GM21381 (cell line): Measurements from ENCODE around the gene GOLM1.
"Not testable (repeated sequence)": the region's sequence is repeated elsewhere in the genome, so short reads cannot be mapped to it uniquely, and the experiment has no call there.

Experiments
- ATAC-seq: cut with Tn5 transposase; IDR thresholded peaks from one replicate; pipeline ENCODE4 v1.9.1; 2021; ENCODE audit warnings: mild to moderate bottlenecking, moderate library complexity; ENCODE audit not compliant: unreplicated experiment

Gene GOLM1, protein sequence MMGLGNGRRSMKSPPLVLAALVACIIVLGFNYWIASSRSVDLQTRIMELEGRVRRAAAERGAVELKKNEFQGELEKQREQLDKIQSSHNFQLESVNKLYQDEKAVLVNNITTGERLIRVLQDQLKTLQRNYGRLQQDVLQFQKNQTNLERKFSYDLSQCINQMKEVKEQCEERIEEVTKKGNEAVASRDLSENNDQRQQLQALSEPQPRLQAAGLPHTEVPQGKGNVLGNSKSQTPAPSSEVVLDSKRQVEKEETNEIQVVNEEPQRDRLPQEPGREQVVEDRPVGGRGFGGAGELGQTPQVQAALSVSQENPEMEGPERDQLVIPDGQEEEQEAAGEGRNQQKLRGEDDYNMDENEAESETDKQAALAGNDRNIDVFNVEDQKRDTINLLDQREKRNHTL

DNA sequence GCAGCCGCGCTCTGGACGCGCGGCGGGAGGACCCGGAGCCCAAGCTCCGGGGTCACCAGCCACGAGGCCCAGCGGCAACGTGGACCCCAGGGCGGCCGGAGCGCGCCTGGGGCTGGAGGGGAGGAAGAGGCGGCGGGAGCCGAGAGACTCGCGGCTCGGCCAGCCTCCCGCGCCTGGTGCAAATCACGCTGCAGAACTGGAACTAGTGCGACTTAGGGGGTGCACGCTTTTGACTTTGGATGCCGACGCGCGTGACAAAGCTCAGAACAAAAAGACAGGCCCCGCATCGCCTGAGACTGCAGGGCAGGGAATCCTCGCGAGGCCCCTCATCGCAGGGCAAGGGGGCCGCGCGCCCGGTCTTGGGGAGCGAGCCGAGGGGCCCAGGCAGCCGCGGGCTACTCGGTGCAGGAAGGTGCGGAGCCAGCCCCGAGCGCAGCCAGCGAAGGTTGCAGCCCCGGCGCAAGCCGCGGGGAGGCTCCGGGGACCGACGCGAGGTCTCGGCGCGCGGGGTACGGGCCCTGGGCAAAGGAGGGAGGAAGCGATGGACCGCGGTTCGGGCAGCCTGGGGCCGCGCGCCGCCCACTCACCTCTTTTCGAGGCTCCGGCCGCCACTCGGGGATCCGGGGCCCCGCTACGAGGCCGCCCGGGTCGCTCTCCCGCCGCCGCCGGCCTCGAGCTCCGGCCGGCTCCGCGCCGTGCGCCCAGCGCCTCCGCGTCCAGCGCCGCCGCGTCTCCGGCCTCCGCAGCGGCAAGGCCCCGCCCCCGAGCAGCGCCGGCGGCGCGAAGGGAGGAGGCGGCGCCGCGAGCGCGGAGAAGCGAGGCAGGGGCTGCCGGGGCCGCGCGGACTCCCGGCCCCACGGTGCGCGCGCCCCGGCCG is at the start of gene GOLM1:
Gene GOLM1 (minus strand): TSS at position 735 of the 877 bp plus-strand sequence. CDS start 20,238 bp downstream, outside the sequence.
- peak; percentile 76 for ATAC-seq

DNA sequence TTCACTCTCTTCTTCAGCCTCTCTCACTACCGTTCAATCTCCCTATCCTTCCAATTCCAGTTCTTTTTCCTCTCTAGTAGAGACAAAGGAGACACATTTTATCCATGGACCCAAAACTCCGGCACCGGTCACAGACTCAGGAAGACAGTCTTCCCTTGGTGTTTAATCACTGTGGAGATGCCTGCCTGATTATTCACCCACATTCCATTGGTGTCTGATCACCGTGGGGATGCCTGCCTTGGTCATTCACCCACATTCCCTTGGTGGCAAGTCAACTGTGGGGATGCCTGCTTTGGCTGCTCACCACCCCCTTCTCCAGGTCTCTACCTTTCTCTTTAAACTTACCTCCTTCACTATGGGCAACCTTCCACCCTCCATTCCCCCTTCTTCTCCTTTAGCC is 47.3 kb upstream of the GOLM1 start:
- not testable (repeated sequence) for ATAC-seq

DNA sequence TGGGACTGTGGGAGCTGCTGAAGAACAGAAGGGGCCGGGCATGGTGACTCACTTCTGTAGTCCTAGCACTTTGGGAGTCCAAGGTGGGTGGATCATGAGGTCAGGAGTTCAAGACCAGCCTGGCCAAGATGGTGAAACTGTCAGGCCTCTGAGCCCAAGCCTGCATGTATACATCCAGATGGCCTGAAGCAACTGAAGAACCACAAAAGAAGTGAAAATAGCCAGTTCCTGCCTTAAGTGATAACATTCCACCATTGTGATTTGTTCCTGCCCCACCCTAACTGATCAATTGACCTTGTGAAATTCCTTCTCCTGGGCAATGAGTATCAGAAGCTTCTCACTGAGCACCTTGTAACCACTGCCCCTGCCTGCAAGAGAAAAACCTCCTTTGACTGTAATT is 46.6 kb upstream of the GOLM1 start:
- ATAC-seq: not testable (repeated sequence)

DNA sequence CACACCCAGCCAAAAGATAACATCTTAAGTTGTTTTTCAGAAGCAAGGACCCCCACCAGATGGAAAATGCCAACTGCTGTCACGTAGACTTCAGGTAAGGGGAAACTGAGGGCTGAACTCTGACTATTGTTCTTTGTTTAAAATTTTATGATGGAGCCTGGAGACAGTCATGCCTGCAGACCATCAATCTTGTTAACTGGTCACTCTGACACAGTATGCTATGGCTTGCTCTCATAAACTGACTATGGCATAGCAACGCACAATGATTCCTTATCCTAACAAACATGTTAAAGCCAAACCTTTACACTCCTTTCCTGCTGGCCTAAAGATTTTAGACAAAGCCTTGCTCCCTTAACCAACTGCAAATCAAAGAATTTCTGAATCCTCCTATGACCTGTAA is 43.6 kb upstream of the GOLM1 start:
- ATAC-seq: no peak

DNA sequence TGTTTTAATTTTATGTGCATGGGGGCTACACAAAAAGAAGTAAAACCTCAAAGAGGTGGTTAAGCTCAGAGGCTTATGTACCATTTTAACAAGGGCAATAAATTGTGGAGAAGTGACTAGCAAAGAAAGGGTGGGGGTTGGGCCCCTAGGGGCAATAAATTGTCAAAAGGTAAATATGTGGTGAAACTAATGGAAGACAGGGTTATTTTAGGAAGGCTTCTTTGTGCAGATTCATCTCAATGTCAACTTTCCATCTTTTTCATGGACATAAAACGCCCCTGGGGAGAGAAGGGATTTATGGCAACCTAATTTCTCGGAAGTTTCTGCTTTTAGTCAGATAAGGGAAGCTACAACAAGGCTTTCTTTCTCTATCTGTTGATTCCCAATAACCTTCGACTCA is 42.5 kb upstream of the GOLM1 start:
- ATAC-seq: no peak

DNA sequence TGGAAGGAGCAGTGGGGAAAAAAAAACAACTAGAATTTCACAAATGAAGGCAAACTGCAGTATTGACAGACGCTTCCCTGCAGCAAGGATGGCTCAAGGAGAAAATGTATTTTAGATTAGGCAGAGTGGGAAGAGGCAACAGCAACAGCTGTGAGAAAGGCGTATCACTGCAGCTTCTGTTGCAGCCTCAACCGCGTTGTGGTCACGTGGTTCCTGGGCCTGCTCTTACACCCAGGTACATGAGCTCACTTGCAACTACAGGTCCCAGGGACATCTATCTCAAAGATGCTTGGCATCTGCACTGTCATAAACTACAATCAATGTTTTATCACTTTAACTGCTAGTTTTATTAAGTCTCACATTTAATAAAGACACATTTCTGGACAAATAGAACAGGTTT is 36.0 kb upstream of the GOLM1 start:
- ATAC-seq: no peak

DNA sequence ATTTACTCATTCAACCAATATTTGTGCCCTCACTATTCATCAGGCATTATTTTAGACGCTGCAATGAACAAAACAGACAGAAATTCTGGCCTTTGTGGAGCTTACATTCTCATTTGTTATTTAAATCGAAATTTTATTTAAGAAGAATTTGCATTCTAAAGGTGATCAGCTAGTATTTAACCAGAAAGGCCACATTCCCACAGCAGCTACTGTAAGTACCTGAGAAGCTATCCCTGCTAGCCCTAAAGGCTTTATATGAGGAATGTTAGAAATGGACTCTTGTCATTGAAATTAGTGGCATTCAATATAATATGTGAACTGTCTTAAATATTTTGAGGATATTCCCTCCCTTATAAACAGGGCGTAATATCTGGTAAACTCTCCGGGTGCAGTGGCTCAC is 35.0 kb upstream of the GOLM1 start:
- ATAC-seq: no peak

DNA sequence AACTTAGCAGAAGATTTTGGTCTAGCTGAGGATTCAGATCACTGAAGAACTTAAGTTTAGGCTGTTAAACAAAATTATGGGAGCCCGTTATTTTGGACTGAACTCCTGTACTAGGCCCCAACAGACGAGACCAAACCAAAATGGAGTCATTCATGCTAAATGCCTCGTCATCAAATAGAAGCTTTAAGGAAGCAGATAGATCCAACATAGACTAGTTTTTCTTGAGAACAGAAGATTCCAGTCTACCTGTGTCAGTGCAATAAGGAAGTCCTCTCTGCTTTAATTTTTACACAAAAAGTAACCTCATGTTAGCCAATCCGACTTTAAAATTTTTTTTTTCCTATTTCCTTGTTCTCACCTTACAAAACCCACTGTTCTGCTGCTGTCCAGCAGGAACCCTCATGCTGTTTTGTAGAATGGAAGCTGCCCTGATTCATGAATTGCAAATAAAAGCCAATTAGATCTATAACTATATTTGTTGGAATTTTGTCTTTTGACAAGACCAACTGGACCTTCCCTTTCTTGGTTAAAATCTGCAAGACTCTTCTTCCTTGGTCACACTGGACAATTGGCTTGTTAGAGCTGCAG is 29.0 kb upstream of the GOLM1 start:
- ATAC-seq: no peak

DNA sequence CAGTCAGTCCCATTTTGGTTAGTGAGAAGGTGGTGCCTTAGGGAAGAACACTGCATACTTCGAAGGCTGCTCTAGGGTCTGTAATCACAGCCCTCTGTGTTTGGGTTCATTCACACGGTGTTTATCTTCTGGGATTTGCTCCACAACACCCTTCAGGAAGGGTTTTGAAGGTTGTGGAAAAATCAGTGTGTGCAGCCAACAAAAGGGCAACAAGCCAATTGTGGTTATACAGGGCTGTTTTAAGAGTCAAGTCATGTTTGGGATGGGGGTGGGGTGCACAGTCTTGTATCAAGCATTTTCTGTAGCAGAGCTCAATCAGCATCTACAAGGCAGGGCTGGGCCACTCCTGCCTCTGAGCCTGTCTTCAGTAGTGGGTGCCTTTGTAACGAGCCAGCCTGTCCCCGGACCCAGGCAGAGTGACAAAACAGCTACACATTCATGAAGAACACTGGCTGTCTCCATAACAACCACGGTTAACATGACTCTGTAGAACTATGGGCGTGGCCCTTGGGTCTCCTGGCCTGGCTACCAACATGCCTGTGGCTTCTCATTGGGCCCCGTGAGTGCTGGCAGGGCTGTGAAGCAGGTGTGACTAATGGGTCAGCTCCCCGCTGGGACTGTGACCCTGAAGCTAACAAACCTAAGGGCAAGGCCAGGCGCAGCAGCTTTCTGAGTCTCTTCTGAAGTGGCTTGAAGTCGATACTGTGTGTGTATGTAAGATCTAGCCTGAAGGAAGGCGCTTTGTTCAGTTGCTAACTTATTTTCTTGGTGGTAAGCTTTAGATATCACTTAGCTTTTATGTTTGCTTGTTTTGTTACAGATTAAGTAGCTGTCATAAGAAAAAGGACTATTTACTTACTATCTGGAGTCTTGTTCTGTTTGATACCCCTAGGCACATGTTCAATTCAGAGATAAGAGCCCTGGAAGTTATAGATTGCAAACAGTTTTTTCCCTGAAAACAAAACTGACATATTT is 27.9 kb upstream of the GOLM1 start:
- no peak for ATAC-seq

DNA sequence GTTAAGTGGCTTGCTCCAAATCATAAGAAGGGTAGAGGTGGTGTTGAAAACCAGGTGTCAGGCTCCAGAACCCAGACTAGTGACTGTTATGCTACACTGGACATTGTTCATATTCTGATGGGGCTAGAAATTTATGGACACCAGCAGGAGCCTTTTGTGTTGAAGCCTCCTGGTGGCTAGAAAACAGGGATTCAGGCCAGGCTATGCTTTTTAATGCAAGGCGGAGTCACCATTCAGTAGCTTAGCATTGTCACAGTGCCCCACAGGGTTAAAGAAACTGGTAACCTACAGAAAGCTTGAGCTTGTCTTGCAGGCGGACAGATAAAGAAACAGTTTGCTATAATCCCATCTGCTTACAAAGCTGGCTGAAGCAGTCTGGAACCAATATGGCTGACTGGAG is 23.0 kb upstream of the GOLM1 start:
- ATAC-seq: no peak

DNA sequence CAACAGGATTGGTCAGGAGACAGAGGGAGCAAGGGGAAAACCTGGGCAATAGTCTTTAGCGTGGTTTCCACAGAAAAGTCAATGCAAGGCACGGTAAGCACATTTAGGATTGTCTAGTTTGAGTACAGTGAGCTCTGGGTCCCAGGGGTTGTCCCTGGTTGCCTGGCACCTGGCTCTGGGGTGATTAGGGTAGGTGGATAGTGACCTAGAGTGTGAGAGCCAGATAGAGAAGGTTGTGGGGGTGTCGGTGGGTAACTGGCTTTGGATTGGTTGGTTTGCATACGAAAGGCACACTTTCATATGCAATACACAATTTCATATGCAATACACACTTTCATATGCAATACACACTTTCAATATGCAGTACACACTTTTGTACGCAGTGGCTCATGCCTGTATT is 20.1 kb upstream of the GOLM1 start:
- no peak for ATAC-seq

DNA sequence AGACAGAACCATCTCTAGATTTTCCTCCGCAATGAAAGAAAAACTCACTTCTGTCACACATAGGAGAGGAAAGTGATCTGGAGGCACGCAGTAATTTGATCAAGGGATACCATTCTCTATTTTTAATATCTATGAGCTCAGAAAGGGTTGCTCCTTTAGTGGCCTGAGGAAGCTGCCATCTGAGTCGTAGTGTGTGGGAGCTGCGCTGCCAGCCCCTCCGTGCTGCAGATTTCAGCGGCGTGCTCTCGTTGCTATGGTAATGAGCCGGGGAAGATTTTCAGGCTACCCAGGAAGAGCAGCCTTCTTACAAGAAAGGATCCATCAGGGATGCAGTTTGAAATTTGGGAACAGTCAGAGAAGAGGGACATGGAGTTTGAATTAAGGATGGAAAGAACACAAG is 17.1 kb upstream of the GOLM1 start:
- ATAC-seq: no peak

DNA sequence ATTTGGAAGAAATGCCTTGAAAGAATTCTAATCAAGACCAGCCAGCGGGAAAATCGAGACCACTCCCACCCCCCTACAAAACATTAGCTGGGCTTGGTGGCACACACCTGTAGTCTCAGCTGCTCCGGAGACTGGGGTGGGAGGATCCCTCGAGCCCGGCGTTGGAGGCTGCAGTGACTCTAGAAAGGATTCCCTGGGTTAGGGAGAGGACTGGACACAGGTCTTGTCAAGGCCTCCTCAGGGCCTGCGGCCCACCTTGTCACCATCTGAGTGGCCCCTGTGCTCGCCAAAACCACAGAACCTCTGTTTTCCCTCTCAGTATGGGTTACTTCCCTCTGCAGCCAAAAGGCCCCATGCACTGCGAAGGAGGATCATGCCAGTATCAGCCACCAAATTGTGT is 16.5 kb upstream of the GOLM1 start:
- no peak for ATAC-seq

DNA sequence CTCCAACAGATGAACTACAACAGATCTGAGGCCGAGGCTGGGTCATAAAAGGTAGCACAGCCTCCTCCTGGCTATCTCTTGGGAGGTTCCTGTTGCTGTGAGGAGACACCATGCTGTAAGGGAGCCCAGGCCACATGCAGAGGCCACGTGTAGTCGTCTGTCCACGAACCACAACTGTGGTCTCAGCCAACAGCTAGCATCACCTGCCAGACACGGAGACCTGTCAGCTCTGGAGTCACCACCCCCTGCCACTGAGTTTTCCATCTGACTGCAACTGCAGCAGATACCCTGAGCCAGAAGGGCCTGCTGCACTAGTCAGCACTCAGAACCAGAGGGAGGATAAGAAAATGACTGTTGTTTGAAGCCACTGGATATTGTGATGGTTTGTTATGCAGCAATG is 12.7 kb upstream of the GOLM1 start:
- ATAC-seq: no peak

DNA sequence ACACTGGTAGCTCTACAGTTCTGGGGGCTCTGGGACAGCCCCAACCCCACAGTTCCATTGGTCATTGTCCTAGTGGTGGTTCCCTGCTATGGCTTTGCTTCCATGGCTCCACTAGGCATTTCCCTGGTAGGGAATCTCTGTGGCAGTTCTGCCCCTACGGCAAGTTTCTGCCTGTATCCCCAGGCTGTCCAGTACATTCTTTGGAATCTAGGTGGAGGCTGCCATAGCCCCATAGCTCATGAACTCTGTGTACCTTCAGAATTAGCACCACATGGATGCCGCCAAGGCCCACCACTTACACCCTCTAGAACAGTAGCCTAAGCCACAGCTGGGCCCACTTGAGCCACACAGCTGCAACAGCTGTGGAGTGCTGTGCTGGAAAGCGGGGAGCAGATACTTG is 3.3 kb upstream of the GOLM1 start:
- no peak for ATAC-seq

DNA sequence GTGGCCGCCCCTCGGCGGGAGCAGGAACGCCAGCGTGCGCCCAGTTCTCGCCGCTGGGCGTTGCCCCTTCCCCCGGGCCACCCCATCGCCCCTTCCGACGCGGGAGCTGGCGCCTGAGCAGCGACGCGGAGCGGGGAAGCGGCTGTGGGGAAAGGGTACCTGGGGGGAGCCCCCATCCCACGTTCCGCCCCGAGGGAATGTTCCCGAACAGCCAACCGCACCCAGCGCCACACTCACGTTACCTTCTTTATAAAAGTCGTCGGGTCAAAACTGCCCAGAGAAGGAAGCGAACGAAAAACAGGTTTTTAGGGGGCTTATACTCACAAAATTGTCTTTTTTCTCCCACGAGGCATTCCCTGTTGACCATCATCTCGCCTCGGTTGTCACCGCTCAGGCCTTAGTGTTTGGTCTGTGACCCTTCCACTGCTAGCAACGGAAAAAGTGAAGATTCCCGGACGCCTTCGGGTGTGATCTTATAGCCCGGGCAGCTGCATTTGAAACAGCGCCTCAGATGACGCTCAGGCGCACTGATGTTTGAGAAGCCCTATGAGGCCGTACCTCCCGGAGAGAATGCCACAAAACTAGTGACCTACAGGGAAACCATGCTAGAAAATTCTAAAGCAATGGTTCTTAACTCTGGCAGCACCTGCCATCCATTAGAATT is 475 bp upstream of the GOLM1 start:
- ATAC-seq: no peak

DNA sequence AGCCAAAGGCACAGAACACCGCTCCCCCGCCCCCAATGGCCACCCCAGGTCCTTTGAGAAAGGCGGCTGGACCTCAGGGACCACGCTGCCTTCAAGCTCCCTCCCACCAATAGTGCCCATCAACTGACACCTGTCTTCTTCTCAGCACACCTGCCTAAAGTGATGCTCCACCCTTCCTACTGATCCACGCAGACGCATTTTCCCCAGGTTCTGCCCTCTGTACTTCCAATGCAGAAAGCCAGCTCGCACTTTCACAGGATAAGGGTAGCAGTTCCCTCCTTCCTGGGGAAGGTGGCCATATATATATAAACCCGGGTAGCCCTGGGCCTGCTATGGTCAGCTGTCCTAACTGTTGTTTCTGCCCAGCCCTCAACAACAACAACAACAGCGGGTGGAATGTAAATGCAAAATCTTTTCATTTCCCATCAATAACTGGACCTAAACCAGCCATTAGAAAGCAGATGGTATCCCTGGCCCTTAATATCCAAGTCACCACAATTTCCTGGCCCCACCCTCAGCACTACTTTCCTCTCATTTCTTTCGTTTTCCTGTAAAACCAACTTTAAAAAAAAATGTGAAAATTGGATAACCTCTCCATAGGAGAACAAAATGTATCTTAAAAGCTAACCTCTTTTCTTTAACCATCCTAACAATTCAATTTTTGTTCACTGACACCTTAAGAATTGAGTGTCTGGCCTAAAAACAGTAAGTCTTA is 1.7 kb downstream of the GOLM1 start:
- no peak for ATAC-seq

DNA sequence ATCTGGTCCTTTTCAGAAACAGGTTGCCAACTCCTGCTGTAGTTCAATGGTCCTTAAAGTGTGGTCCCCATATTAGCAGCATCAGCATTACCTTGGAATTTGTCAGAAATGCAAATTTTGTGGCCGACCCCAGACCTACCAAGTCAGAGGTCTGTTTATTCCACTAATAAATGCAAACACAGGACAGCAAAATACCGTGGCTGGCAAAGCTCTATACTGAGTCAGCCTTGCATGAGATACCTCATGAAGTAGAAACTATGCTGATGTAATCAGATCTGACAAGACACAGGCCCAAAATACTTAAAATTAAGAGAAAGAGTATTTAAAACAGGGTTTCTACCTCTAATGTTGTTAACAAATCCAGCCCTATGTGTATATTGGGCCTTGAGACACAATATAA is 3.0 kb downstream of the GOLM1 start:
- no peak for ATAC-seq

DNA sequence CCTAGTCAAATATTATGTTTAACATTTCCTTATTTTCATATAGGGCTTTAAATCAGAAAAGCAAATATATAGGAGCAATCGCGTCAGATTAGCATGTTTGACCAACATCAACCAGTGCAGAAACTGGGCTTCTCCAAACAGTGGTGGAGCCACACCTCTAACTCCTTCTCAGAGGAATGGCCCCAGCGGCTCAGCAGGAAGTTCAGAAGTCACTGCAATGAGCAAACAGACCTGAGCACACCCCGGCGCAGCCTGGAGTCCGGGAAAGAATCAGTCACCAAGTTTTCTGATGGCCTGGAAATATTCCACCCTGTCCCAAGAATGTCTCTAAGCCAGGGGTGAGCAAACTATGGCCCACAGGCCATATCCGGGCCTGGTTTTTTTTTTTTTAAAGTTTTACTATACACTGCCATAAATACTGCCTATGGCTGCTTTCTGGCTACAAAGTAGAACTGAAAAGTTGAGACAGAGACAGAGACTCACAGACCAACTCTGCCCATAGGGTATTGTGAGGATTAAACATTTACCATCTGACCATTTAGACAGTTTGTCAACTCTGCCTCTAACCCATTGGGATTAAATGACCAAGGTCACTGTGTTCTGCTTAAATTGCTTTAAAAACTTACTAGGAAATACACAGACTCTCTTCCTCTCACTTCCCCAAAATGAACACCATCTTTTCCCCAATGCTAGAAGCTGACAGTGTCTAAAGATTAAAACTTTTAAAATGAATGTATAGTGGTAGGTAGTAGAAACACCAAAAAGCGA is 5.4 kb downstream of the GOLM1 start:
- ATAC-seq: no peak
